RPMI8226 (cell line): ENCODE measurements around the gene DIRAS3.
"Not testable (repeated sequence)": the region's sequence is repeated elsewhere in the genome, so short reads cannot be mapped to it uniquely, and the experiment has no call there.

Source experiments
- DNase-seq: peaks from one replicate; pipeline ENCODE4 v3.0.0-alpha.2; 2015

Gene DIRAS3, protein sequence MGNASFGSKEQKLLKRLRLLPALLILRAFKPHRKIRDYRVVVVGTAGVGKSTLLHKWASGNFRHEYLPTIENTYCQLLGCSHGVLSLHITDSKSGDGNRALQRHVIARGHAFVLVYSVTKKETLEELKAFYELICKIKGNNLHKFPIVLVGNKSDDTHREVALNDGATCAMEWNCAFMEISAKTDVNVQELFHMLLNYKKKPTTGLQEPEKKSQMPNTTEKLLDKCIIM

GRCh38 chr1:68049941-68050878 lies at the start of gene DIRAS3:
Gene DIRAS3, minus strand, starts transcription at chr1:68050627. Its CDS starts 3,330 bp downstream, at chr1:68047297.
- DNase-seq, result no peak

DNA sequence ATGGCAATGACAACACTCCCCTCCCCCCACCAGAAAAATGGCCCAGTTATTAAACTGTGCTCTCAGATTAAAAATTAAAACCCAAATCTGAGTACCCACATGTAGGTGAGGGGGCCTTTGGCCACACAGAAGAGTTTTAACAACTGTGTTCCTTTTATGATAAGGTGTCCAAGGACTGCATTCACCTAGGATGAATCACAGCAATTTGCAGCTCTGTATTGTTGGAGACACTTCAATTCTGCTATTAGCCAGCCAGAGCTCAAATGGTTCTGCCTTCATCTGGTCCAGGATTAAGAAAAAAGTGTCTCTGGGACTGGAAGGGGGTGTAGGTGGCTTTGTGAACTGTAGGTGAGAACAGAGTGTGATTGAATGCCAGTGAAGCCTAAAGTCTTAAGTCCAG lies 43.3 kb upstream of the DIRAS3 start:
- no peak for DNase-seq

- no peak for DNase-seq
These were observed 36.8 kb upstream of the DIRAS3 start for GRCh38 chr1:68087184-68087583.

DNA sequence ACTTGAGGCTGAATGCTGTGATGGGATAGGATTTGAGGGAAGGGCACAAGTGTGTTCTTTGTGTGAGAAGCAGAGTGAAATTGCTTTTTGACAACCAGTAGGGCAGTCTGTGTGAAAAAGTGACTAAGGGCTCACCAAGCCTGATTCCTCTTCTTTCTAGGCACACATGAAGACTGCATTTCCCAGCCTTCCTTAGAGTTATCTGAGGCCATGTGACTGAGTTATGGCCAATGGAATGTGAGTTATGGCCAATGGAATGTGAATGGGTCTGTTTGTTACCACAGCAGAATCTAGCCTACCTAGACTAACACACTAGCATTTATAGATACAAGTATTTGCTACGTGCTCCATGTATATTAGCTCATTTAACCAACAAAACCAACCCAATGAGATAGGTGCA lies 35.3 kb upstream of the DIRAS3 start:
- DNase-seq, result no peak

DNA sequence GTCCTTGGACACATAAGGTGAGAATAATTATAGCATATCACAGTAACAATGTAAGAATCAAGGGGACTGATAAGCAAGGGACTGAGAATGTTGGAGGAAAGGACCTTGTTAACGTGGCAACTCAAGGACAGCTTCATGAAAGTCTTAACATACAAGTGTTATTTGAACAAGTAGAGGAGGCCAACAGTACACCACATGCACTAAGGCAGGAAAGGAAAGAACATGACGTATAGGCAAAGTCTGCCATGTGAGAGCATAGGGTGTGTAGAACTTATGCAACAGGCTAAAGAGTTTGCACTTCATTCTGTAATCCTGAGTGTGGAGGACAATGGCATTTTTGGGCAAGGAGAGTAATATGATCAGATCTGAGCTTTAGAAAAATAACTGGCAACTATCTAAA lies 33.3 kb upstream of the DIRAS3 start:
- no peak for DNase-seq

DNA sequence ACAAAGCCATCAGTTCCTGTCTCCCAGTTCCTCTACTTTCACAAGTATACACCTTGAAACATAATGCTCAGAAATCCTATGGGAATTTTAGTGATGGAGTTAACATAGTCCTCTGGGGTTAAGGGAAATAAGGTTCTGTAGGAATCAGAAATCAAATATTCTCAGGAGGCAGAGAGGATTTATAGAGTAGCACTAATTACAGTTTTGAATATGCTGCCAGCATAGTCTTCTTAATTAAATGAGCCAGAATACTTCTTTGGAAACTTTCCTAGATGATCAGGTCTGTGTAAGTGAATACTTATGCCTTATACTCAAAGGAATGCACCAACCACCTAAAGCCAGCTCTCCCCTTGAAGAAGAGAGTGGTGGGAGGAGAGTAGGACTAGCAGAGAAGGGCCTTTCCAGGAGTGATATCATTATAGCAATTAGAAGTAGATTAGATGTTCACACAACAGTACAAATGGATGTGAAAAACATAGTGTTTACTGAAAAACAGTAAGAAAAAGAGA lies 31.4 kb upstream of the DIRAS3 start:
- DNase-seq, result no peak

DNA sequence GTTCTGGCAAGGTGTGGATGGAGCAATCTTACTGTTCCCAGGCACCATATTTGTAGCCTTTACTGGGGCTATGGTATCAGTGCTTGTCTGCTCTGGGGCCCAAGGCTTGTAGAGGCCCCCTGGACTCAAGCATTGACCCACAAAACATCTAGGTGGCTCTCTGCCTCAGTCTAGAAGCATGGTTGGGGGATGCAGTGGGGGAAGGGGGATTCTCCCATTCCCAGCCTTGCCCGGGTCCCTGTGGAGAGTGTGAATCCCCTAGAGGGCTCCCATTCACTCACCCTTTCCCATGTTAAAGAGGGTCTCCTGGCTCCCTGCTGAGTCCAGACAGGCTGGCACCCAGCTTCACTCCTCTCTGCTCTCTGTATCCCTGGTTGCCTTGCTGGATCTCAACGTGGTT lies 28.2 kb upstream of the DIRAS3 start:
- no peak for DNase-seq

DNA sequence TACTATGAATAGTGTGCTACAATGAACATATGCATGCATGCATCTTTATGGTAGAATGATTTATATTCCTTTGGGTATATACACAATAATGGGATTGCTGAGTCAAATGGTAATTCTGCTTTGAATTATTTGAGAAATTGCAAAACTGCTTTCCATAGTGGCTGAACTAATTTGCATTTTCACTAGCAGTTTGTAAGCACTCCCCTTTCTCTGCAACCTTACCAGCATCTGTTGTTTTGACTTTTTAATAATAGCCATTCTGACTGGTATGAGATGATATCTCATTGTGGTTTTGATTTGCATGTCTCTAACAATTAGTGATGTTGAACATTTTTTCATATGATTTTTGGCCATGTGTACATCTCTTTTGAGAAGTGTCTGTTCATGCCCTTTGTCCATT lies 24.0 kb upstream of the DIRAS3 start:
- no peak for DNase-seq

DNA sequence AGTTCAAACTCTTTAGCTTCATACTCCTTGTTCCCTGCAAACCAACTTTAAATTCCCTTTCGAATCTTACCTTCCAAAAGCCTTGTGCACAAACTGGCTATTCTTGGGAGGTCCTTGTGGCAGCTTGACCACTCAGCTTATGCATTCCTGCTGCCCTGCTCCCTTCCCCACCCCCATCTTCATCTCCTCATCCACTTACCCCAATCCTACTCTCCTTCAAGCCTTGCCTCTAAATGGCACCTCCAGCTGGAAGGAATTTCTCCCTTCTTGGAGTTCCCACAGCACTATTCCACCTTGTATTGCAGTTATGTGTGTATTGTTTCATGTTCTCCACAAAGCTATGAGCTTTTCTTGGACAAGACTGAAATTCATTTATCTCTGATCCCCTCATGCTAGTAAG lies 15.3 kb upstream of the DIRAS3 start:
- DNase-seq, result no peak

DNA sequence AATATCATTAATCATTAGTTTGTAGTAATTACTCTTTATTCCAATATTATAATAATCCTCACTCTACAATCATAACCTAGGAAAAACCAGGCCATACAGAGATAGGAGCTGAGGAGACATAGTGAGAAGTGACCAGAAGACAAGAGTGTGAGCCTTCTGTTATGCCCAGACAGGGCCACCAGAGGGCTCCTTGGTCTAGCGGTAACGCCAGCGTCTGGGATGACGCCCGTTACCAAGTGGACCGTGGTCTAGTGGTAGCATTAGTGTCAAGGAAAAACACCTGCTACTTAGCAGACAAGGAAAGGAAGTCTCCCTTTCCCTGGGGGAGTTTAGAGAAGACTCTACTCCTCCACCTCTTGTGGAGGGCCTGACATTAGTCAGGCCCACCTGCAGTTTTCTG lies 7.6 kb upstream of the DIRAS3 start:
- DNase-seq, result not testable (repeated sequence)

DNA sequence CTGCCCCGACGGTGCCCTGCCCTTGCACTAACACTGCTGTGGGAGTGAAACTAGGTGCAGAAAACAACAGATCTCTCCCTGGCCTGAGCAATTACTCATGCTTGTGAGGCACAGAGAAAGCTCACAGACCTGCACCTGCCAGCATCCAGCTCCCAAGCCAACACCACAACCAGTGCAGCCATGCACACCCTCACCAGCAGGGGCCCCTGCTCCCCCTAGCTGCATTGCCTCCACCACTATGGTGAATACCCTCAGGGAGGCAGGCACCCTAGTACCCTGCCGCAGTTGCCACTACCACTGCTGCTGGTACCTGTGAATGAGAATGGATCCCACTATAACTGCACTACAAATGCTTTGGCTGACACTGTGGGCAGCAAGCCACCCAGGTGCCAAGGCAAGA lies 7.1 kb upstream of the DIRAS3 start:
- DNase-seq, result no peak

DNA sequence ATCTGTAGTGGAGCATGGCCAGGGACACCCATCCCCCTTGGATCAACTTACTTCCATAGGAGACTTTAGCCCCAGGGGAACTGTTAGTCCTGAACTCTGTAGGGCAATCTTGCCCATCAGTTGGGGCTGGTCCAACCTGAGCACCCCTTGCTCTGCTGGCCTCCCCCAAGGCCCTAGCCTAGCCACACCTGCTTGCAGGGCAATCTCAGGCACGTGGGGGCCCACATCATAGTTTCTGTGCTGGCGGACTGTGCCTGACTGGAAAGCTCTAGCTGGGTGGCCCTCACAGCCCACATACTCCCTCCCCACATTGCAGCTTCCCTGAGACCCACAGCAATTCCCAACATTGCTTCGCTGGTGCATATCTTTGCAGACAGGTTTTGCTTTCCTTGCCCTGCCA lies 6.6 kb upstream of the DIRAS3 start:
- no peak for DNase-seq

DNA sequence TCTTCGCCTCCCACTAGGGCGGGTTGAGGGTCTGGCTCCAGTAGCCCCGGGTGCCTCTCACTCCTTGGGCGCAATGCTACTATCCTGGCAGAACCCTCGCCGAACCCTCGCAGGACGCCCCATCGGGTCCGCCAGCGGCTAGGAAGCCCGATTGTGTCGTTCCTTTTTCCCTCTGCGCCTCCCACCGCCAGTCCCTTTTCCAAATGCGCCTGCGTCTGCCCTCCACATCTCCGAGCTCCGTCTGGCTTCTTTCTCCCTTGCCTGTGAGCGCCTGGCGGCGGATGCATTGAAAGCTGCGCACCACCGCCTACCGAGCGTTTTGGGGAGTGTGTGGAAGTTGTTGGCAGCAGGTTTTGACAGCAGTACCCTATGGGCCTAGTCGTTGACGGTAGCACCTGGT lies 1.0 kb upstream of the DIRAS3 start:
- DNase-seq, result no peak

- DNase-seq, result no peak
These were observed 2.8 kb downstream of the DIRAS3 start for GRCh38 chr1:68047659-68048026.

DNA sequence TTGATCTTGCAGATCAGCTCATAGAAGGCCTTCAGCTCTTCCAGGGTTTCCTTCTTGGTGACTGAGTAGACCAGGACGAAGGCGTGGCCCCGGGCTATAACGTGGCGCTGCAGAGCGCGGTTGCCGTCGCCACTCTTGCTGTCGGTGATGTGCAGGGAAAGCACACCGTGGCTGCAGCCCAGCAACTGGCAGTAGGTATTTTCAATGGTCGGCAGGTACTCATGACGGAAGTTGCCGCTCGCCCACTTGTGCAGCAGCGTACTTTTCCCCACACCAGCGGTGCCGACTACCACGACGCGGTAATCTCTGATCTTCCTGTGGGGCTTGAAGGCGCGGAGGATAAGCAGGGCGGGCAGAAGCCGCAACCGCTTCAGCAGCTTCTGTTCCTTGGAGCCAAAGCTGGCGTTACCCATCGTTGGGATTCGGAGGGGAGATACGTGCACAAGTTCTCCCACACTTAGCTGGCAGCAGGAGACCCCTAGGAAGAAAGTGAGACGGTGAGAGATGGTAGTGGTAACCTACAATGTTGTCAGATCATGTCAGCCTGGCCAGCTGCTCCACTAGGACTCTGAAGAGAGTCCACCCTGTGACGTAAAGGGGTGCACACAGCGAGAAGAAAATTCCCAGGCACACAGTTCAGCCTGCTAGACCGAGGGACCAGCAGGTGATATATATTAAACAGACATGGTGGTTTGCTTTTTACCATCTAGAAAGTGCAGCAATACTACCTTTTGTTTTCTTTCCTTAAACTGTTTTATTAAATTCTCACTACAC lies 3.4 kb downstream of the DIRAS3 start:
- no peak for DNase-seq

DNA sequence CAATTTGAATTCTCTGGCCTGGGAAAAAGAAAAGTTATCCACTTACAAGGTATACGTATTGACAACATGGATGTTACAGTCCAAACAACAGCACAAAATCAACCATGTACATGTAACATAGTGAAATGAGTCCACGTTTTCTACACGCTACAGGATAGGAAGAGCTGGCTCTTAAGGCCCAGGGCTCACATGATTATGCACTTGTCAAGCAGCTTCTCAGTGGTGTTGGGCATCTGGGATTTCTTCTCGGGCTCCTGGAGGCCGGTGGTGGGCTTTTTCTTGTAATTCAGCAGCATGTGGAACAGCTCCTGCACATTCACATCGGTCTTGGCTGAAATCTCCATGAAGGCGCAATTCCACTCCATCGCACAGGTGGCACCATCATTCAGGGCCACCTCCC lies 4.0 kb downstream of the DIRAS3 start:
- DNase-seq, result no peak

GRCh38 chr1:68045511-68046180 lies 4.8 kb downstream of the DIRAS3 start:
- no peak for DNase-seq

GRCh38 chr1:68043443-68044090 lies 6.9 kb downstream of the DIRAS3 start:
- no peak for DNase-seq

- no peak for DNase-seq
These were observed 13.5 kb downstream of the DIRAS3 start for GRCh38 chr1:68036946-68037345.

DNA sequence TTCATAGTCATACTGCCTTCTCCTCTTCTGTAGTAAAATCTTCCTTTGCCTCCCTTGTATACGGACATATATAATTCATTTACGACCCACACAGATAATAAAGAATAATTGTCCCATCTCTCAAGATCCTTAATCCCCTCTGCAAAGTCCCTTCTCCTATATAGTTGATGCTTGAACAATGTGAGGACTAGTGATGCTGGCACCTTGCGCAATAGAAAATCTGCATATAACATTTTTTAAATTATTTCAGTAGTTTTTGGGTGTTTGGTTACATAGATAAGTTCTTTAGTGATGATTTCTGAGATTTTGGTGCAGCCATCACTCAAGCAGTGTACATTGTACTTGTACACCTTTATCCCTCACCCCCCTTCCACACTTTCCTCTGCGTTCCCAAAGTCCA lies 21.0 kb downstream of the DIRAS3 start:
- no peak for DNase-seq

DNA sequence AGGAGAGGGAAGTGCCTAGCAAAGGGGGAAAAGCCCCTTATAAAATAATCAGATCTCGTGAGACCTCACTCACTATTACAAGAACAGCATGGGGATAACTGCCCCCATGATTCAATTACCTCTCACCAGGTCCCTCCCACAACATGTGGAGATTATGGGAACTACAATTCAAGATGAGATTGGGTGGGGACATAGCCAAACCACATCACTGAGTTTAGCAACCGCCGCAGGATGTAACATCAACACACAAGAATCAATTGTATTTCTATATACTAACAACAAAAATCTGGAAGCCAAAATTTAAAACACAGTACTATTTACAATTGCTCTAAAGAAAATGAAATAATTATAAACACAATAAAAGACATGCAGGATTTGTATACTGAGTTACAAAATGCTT lies 21.9 kb downstream of the DIRAS3 start:
- no peak for DNase-seq

GRCh38 chr1:68024635-68025338 lies 25.6 kb downstream of the DIRAS3 start:
- no peak for DNase-seq
